ENCODE data around the gene POLR3A.

DNA sequence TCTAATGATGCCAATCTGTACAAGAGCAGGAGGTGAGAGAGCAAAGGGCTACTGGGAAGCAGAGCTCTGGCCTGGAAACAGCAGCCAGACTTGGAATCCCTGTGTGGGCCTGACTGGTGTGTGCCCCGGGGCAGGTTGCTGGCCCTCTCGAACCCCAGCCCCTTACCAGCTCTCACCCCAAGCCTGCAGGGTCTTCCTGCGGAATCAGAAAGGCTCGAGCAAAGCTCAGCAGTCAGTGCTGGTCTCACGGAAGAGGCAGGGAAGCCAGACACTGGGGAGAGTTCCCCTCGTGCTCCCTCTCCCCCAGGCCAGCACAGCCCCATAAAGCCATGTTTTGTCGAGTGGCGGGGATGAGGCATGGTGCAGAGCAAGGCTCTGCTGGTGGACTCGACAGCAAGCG, 50.1 kb downstream of the POLR3A start:
- TF ChIP-seq, protein P1, sequence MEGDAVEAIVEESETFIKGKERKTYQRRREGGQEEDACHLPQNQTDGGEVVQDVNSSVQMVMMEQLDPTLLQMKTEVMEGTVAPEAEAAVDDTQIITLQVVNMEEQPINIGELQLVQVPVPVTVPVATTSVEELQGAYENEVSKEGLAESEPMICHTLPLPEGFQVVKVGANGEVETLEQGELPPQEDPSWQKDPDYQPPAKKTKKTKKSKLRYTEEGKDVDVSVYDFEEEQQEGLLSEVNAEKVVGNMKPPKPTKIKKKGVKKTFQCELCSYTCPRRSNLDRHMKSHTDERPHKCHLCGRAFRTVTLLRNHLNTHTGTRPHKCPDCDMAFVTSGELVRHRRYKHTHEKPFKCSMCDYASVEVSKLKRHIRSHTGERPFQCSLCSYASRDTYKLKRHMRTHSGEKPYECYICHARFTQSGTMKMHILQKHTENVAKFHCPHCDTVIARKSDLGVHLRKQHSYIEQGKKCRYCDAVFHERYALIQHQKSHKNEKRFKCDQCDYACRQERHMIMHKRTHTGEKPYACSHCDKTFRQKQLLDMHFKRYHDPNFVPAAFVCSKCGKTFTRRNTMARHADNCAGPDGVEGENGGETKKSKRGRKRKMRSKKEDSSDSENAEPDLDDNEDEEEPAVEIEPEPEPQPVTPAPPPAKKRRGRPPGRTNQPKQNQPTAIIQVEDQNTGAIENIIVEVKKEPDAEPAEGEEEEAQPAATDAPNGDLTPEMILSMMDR (IDR thresholded peaks at IDR 0.05) = no peak
- TF ChIP-seq EZH2 (IDR thresholded peaks at IDR 0.05; ENCODE audit: borderline replicate concordance, insufficient read depth, low read depth, low read length, poor library complexity, severe bottlenecking) = no peak

Measured in B cell (primary cell).